IMR-90 (cell line): Measurements from ENCODE around the gene CCDC38. TPM values are rescaled to one million over a fixed set of nuclear protein-coding genes. Genes with fewer than 3 reads are reported as not detected.

Experiments
- ATAC-seq: fragments of 200-7000 bp; cut with Tn5 transposase; 2 replicates; pipeline ENCODE4 v1.9.1; 2020; ENCODE audit warnings: low read depth, mild to moderate bottlenecking, moderate library complexity
- BruUV-seq: library from RNA; stranded (reverse); fragments of 400-500 nt; replicated peaks from 2 replicates; lab custom pipeline; 2021; lab: Mats Ljungman, UMichigan
- CTCF ChIA-PET: fragments of 300-600 bp; formaldehyde crosslinking; extraction: SDS; loops from one replicate; lab custom pipeline; 2021; ENCODE audit warnings: antibody characterized with exemption; lab: Yijun Ruan, JAX
- POLR2A ChIA-PET: fragments of 300-600 bp; sonication (Branson Sonifier 250); formaldehyde crosslinking; loops from one replicate; lab custom pipeline; 2022; ENCODE audit warnings: antibody characterized with exemption; ENCODE audit not compliant: unreplicated experiment; lab: Charles Lee
- DNase-seq: peaks from one replicate; pipeline ENCODE4 v3.0.0; 2013
- H2AFZ ChIP-seq: replicated peaks from 2 replicates; pipeline ENCODE3; 2013; ENCODE audit warnings: low read length, mild to moderate bottlenecking; ENCODE audit not compliant: poor library complexity
- H2AK5ac ChIP-seq: 2 replicates; pipeline ENCODE4 v1.6.1; 2013; ENCODE audit warnings: low read depth, low read length, inconsistent platforms
- H2AK9ac ChIP-seq: replicated peaks from 2 replicates; pipeline ENCODE3; 2013; ENCODE audit warnings: mild to moderate bottlenecking, low read depth, low read length, moderate library complexity; ENCODE audit not compliant: poor library complexity
- H2BK120ac ChIP-seq: 2 replicates; pipeline ENCODE4 v1.6.1; 2013; ENCODE audit warnings: low read depth, low read length, inconsistent platforms
- H2BK15ac ChIP-seq: 3 replicates; pipeline ENCODE4 v1.6.1; 2013; ENCODE audit warnings: low read depth, low read length, inconsistent platforms
- H2BK20ac ChIP-seq: 2 replicates; pipeline ENCODE4 v1.6.1; 2013; ENCODE audit warnings: low read depth, mild to moderate bottlenecking, inconsistent platforms, low read length, moderate library complexity
- H2BK5ac ChIP-seq: 2 replicates; pipeline ENCODE4 v1.6.1; 2013; ENCODE audit warnings: mild to moderate bottlenecking, low read depth, low read length, inconsistent platforms; ENCODE audit not compliant: poor library complexity, severe bottlenecking
- H3K14ac ChIP-seq: replicated peaks from 2 replicates; pipeline ENCODE4 v1.6.1; 2013; ENCODE audit warnings: low read depth, low read length, inconsistent platforms
- H3K18ac ChIP-seq: 2 replicates; pipeline ENCODE4 v1.6.1; 2013; ENCODE audit warnings: low read depth, low read length, control low read depth
- H3K23ac ChIP-seq: 2 replicates; pipeline ENCODE4 v1.6.1; 2013; ENCODE audit warnings: low read depth, low read length, inconsistent platforms
- H3K27ac ChIP-seq: 2 replicates; pipeline ENCODE4 v1.5.1; 2013; ENCODE audit warnings: mild to moderate bottlenecking, control low read depth, low read length; ENCODE audit not compliant: insufficient read depth
- H3K27me3 ChIP-seq: 2 replicates; pipeline ENCODE4 v1.6.1; 2013; ENCODE audit warnings: low read length; ENCODE audit not compliant: control insufficient read depth, insufficient read depth
- H3K36me3 ChIP-seq: 2 replicates; pipeline ENCODE4 v1.6.1; 2013; ENCODE audit warnings: low read length, mixed read lengths; ENCODE audit not compliant: control insufficient read depth, insufficient read depth
- H3K4ac ChIP-seq: 2 replicates; pipeline ENCODE4 v1.6.1; 2013; ENCODE audit warnings: low read depth, low read length, inconsistent platforms
- H3K4me1 ChIP-seq: 2 replicates; pipeline ENCODE4 v1.6.1; 2013; ENCODE audit warnings: low read length, mixed read lengths; ENCODE audit not compliant: control insufficient read depth, insufficient read depth
- H3K4me2 ChIP-seq: 2 replicates; pipeline ENCODE4 v1.6.1; 2013; ENCODE audit warnings: low read depth, mild to moderate bottlenecking, control low read depth, low read length, moderate library complexity
- H3K4me3 ChIP-seq: 2 replicates; pipeline ENCODE4 v1.5.1; 2013; ENCODE audit warnings: low read depth, mild to moderate bottlenecking, control low read depth, low read length, moderate library complexity; ENCODE audit not compliant: insufficient read depth
- H3K56ac ChIP-seq: 2 replicates; pipeline ENCODE4 v1.6.1; 2013; ENCODE audit warnings: low read length, inconsistent platforms; ENCODE audit not compliant: insufficient read depth; ENCODE audit errors: extremely low read depth
- H3K79me1 ChIP-seq, 2 experiments: 2 replicates each; pipeline ENCODE4 v1.6.1; 2013; ENCODE audit warnings: low read length in 2 of 2, inconsistent platforms in 1 of 2, low read depth in 1 of 2
- H3K9ac ChIP-seq: 2 replicates; pipeline ENCODE4 v1.6.1; 2013; ENCODE audit warnings: low read depth, low read length, control low read depth
- H3K9me1 ChIP-seq: 2 replicates; pipeline ENCODE4 v1.6.1; 2013; ENCODE audit warnings: low read length, inconsistent platforms; ENCODE audit not compliant: insufficient read depth
- H3K9me3 ChIP-seq: 2 replicates; pipeline ENCODE4 v1.6.1; 2013; ENCODE audit warnings: low read length; ENCODE audit not compliant: control insufficient read depth, insufficient read depth
- H4K20me1 ChIP-seq: 2 replicates; pipeline ENCODE4 v1.6.1; 2013; ENCODE audit warnings: low read length, inconsistent platforms; ENCODE audit not compliant: insufficient read depth
- H4K5ac ChIP-seq: 2 replicates; pipeline ENCODE4 v1.6.1; 2013; ENCODE audit warnings: mild to moderate bottlenecking, low read depth, low read length, control low read depth
- H4K8ac ChIP-seq, 2 experiments: 2 replicates each; pipeline ENCODE4 v1.6.1; 2013; ENCODE audit warnings: low read depth in 2 of 2, low read length in 2 of 2, control low read depth in 1 of 2, inconsistent platforms in 1 of 2
- H4K91ac ChIP-seq: 2 replicates; pipeline ENCODE4 v1.6.1; 2013; ENCODE audit warnings: low read depth, low read length, inconsistent platforms; ENCODE audit not compliant: insufficient read depth
- BHLHE40 ChIP-seq: fragments of 150-350 bp; IDR thresholded peaks from 2 replicates; pipeline ENCODE4 v1.6.1; 2016; ENCODE audit warnings: mild to moderate bottlenecking, low read depth, low read length
- CEBPB ChIP-seq: IDR thresholded peaks from 2 replicates; pipeline ENCODE4 v1.6.1; 2012; ENCODE audit warnings: low read depth, low read length, improper control_type of control experiment
- CTCF ChIP-seq: conservative IDR thresholded peaks from 2 replicates; pipeline ENCODE4 v1.5.1; 2012; ENCODE audit warnings: mild to moderate bottlenecking, low read depth, low read length, improper control_type of control experiment
- ELK1 ChIP-seq: fragments of 150-350 bp; IDR thresholded peaks from 2 replicates; pipeline ENCODE4 v1.6.1; 2016; ENCODE audit warnings: low read depth, mild to moderate bottlenecking, low read length, moderate library complexity, borderline replicate concordance
- MAFK ChIP-seq: IDR thresholded peaks from 2 replicates; pipeline ENCODE4 v1.6.1; 2012; ENCODE audit warnings: low read depth, low read length, improper control_type of control experiment
- MXI1 ChIP-seq: IDR thresholded peaks from 2 replicates; pipeline ENCODE4 v1.6.1; 2012; ENCODE audit warnings: low read depth, mild to moderate bottlenecking, low read length, moderate library complexity, borderline replicate concordance
- POLR2A ChIP-seq: IDR thresholded peaks from 2 replicates; pipeline ENCODE4 v1.6.1; 2012; ENCODE audit warnings: mild to moderate bottlenecking, low read depth, low read length
- RAD21 ChIP-seq: IDR thresholded peaks from 2 replicates; pipeline ENCODE4 v1.6.1; 2012; ENCODE audit warnings: low read length, improper control_type of control experiment
- RCOR1 ChIP-seq: IDR thresholded peaks from 2 replicates; pipeline ENCODE4 v1.6.1; 2012; ENCODE audit warnings: mild to moderate bottlenecking, low read length, improper control_type of control experiment; ENCODE audit not compliant: insufficient replicate concordance
- RFX5 ChIP-seq: IDR thresholded peaks from 2 replicates; pipeline ENCODE4 v1.8.0; 2012; ENCODE audit warnings: low read depth, mild to moderate bottlenecking, low read length, moderate library complexity
- SMC3 ChIP-seq: fragments of 150-350 bp; IDR thresholded peaks from 2 replicates; pipeline ENCODE4 v1.6.1; 2016; ENCODE audit warnings: low read depth, mild to moderate bottlenecking, antibody characterized with exemption, low read length, moderate library complexity
- USF2 ChIP-seq: fragments of 150-350 bp; IDR thresholded peaks from 2 replicates; pipeline ENCODE4 v1.6.1; 2017; ENCODE audit warnings: mild to moderate bottlenecking, antibody characterized with exemption, low read length, low read depth
- WGBS, 2 experiments: methylation state at CpG; one replicate each; pipeline versions ENCODE4 v1.1.5 to v1.1.7; 2013; ENCODE audit warnings: missing lambda C conversion rate in 2 of 2; ENCODE audit not compliant: insufficient read length in 1 of 2; ENCODE audit errors: extremely low coverage in 2 of 2; 5-methylcytosine and 5-hydroxymethylcytosine counted together
- dilution Hi-C: fragments of 300-500 bp; cut with HindIII; formaldehyde crosslinking; loops from one replicate; pipeline ENCODE4 v1.14.3; 2018; ENCODE audit warnings: low sequenced_read_pairs; ENCODE audit not compliant: unreplicated experiment
- in situ Hi-C: fragments of 300-500 bp; cut with MboI; formaldehyde crosslinking; loops from 3 replicates; pipeline ENCODE4 v1.14.3; 2019; ENCODE audit warnings: low sequenced_read_pairs, inconsistent platforms, mixed read lengths
- intact Hi-C: fragments of 100-400 bp; cut with micrococcal nuclease; formaldehyde crosslinking; loops from 2 replicates; pipeline ENCODE4 v1.10.0; 2022
- polyA plus RNA-seq, 3 experiments: library from polyadenylated mRNA; depleted of rRNA; stranded (reverse); fragments of >200 nt; gene quantifications; 2 replicates each; pipeline ENCODE4 v1.2.3, GENCODE V29; 2012; ENCODE audit warnings: low replicate concordance in 1 of 3
- total RNA-seq: library from RNA; depleted of rRNA; stranded (reverse); fragments of >200 nt; gene quantifications from 2 replicates; pipeline ENCODE4 v1.2.3, GENCODE V29; 2012

Gene CCDC38
- total and polyA plus RNA-seq, 2 of the 4 experiments (the other 2 are of a cell fraction) = not detected

- Histone ChIP-seq H3K4me1 (peaks cover 8% of the 10 kb centered on the region; the same call in 1 of the 2 replicates), H3K9ac (peak overlapping the region; percentile 19; the same call in 1 of the 2 replicates), H2BK20ac (peak overlapping the region; percentile 67; the same call in 1 of the 2 replicates), H3K4me3 (no peak overlapping the region; the same call in 1 of the 2 replicates), H3K18ac (peak overlapping the region; percentile 54; the same call in 1 of the 2 replicates), H2BK120ac (peak overlapping the region; percentile 44; the same call in 1 of the 2 replicates), H3K23ac (no peak overlapping the region), H4K8ac (peak overlapping the region in 1 of 2 experiments; percentile 29; a peak in 1 of 4 replicates), H3K4ac (peak overlapping the region; percentile 48), H3K9me3 (no peaks in the 10 kb centered on the region), H3K79me1 (no peaks in the 10 kb centered on the region), H3K27ac (peak overlapping the region; percentile 45; the same call in 1 of the 2 replicates), H3K14ac (peak overlapping the region; percentile 34; the same call in 1 of the 2 replicates), H4K5ac (peak overlapping the region; percentile 64; the same call in 1 of the 2 replicates), H3K4me2 (peak overlapping the region; percentile 51), H3K56ac (no peak overlapping the region), H2AK5ac (peak overlapping the region; percentile 51; the same call in 1 of the 2 replicates), H2AFZ (peak overlapping the region; percentile 70), H2BK15ac (0 out of 3 replicates have a peak overlapping the region, but pooled peaks have one; percentile 83), H2BK5ac (no peak overlapping the region), H3K9me1 (peaks cover 5% of the 10 kb centered on the region), H2AK9ac (no peak overlapping the region), H3K27me3 (peaks cover 3% of the 10 kb centered on the region; the same call in 1 of the 2 replicates), H4K20me1 (no peaks in the 10 kb centered on the region), H3K36me3 (no peaks in the 10 kb centered on the region), H4K91ac (no peak overlapping the region)
- ChIA-PET CTCF (no interaction called here), POLR2A (no interaction called here)
- BruUV-seq = no TSS peak
- 0% methylated on average over 1 of the region's 1 CpG; no CpG with 5 or more reads in 1 of the 2 experiments for WGBS, 2 experiments
- in situ Hi-C loops = no loop called here
- peak; percentile 78 for ATAC-seq
- dilution Hi-C loops = no loop called here
- TF ChIP-seq MXI1 (no peak), BHLHE40 (no peak), CTCF (no peak), CEBPB (no peak), MAFK (no peak), SMC3 (no peak), ELK1 (no peak), RFX5 (no peak), USF2 (no peak), RCOR1 (no peak), POLR2A (no peak), RAD21 (no peak)
- intact Hi-C loops = loop anchor here (10.0 kb wide), 1 partner anchor 1282 kb away; no protein-coding TSS in a partner anchor
- DNase-seq = peak; percentile 69
Measured at GRCh38 chr12:95836630-95837239, 105.7 kb downstream of the CCDC38 start.
